ENCODE results near the gene MLLT3.

MLLT3 gene

DNA sequence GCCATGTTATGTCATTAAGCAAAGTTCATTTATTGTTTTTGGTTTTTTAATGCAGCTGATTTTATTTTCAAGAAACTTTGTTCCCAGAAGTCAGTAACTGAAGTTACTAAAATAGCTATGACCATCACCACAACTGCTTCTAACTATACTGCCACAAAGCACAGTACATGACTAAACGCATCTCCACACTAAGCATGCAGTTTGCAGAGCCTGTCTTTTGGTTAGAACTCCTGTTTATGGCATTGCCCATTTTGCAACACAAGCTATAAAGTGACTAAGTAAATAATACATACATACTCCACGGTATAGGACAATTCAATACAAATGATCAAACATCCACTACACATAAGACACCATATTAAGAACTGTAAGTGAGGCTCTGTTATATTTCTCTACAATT is 109.7 kb downstream of the MLLT3 start:
- DNase-seq (ENCODE audit: low read depth, low spot score): no peak

DNA sequence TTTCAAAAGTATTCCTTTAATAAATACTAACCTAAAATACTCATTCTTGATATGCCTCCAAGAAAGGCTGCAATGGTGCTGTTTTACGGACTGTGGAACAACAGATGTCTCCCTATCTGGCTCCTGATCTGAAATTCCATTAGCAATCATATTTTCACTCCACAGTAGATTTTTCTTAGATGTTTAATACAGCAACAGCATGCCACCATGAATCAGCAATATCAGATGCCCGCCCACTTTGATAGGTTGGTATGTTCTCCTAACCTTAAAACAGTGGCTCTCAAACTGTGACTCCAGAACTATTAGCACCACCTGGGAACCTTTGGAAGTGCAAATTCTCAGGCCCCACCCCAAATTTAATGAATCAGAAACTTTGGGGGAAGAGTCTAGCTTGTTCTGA is 110.2 kb downstream of the MLLT3 start:
- DNase-seq (ENCODE audit: low read depth, low spot score): no peak

- no peak for DNase-seq (ENCODE audit: low read depth, low spot score)
Observed at GRCh38 chr9:20511686-20512085, 110.6 kb downstream of the MLLT3 start.

GRCh38 chr9:20509466-20509865 is 112.8 kb downstream of the MLLT3 start:
- no peak for DNase-seq (ENCODE audit: low read depth, low spot score)

GRCh38 chr9:20508242-20508641 is 114.1 kb downstream of the MLLT3 start:
- DNase-seq (ENCODE audit: low read depth, low spot score): no peak

DNA sequence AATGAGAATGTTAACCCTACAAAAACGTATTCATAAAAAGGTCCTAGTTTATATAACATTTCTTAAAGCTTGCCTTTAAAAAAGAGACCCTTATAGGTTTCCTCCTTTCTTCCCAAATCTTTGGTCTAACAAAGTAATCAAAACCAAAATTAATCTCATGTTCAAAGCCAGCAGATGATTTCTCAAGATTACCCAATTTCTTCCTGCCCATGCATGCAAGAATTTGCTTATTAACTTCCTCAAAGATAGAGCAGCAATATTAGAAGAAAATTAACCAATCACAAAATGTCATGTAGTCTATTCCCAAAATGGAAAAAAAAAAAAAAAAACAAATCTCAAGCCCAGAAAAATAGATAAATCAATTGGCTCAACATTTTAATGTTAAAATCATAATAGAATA is 114.9 kb downstream of the MLLT3 start:
- no peak for DNase-seq (ENCODE audit: low read depth, low spot score)

GRCh38 chr9:20506099-20506900 is 116.0 kb downstream of the MLLT3 start:
- DNase-seq (ENCODE audit: low read depth, low spot score): no peak

GRCh38 chr9:20505574-20505973 is 116.7 kb downstream of the MLLT3 start:
- DNase-seq (ENCODE audit: low read depth, low spot score): no peak

GRCh38 chr9:20504930-20505329 is 117.4 kb downstream of the MLLT3 start:
- no peak for DNase-seq (ENCODE audit: low read depth, low spot score)

DNA sequence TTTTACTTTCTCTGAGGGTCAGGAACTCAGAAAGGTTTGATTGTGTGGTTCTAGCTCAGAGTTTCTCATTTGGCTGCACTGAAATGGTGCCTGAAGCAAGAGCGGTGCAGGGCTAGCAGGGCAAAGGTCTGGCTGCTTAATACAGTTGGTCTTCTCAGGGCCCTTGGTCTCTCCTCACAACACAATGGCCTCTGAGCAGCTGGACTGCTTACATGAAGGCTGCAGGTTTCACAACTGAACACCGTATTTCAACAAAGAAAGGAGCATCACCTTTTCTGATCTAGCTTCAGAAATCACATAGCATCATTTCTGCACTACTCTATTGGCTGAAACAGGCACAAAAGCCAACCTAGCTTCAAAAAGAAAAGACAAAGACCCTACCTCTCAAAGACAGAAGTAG is 122.2 kb downstream of the MLLT3 start:
- no peak for DNase-seq (ENCODE audit: low read depth, low spot score)

GRCh38 chr9:20499013-20499412 is 123.3 kb downstream of the MLLT3 start:
- DNase-seq (ENCODE audit: low read depth, low spot score): no peak

DNA sequence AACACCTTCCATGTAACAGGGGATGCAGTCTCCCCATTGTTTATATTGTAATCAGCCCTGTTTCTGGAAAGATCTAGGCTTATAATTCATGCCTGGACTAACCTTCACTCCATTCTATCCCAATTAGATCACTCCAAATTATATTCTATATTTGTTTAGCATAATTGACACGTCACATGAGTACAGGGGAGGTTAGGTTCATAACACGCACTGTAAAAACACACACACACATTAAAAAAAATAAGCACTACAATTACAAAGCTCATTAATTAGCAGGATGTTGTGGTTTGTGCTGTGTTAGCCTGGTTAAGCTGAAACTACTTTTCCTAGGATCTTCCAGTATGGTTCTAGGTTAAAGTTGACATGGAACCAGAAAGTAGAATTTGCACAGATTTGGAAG is 126.0 kb downstream of the MLLT3 start:
- no peak for DNase-seq (ENCODE audit: low read depth, low spot score)

GRCh38 chr9:20495098-20495497 is 127.2 kb downstream of the MLLT3 start:
- DNase-seq (ENCODE audit: low read depth, low spot score): no peak

DNA sequence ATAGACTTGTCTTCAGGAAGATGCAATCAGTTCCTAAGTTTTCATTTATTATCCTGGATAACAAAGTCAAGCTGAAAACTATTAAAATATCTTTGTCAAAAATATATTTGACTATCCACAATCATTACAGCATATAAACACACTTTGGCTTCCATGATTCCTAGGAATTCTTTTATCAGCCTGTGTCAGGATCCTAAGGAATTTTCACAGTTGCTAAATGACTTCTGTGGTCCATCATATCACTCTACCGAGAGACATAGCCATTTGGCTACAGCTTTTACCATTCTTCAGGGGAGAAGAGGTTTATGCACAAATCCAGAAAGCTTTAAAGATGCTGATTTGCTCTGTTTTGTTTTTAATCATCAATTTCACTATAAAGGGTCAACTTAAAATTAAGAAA is 128.3 kb downstream of the MLLT3 start:
- DNase-seq (ENCODE audit: low read depth, low spot score): no peak

GRCh38 chr9:20492772-20493171 is 129.5 kb downstream of the MLLT3 start:
- no peak for DNase-seq (ENCODE audit: low read depth, low spot score)

DNA sequence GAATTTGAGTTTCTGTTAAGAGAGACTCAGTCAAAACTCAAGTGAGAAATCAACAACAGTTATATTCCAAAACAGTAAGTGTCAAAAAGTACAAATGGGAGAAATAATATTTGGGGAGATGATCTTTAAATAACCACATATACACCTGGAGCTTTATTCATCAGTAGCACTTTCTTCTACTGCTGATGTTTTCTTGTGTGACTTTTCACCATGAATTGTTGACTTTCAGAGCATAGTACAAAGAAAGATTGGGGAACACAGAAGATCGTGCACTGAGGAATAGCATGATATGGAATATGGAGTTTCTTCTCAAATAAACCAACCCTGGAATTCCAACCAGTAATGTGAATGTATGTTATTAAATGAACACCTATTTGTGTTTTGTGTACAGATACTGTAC is 130.7 kb downstream of the MLLT3 start:
- DNase-seq (ENCODE audit: low read depth, low spot score): no peak

GRCh38 chr9:20490246-20490834 is 132.0 kb downstream of the MLLT3 start:
- DNase-seq (ENCODE audit: low read depth, low spot score): peak; percentile 15

GRCh38 chr9:20488691-20489090 is 133.6 kb downstream of the MLLT3 start:
- no peak for DNase-seq (ENCODE audit: low read depth, low spot score)

DNA sequence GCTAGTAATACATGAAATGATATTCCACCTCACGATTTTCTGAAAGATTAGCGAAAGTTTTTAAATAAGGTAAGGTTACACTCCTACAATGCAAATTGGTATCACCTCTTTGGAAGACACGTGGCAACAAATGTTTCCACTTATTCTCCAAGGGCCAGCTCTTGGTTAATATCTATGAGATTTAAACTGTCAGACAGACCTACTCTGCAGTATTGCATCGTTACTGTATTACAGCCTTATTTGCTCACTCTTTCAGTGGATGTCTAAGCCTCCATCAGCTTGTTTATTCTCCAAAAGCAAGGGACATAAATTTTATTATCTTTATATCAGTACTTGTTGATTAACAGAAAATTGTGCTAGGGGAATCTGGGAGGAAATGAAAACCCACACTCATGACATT is 135.7 kb downstream of the MLLT3 start:
- DNase-seq (ENCODE audit: low read depth, low spot score): no peak

DNA sequence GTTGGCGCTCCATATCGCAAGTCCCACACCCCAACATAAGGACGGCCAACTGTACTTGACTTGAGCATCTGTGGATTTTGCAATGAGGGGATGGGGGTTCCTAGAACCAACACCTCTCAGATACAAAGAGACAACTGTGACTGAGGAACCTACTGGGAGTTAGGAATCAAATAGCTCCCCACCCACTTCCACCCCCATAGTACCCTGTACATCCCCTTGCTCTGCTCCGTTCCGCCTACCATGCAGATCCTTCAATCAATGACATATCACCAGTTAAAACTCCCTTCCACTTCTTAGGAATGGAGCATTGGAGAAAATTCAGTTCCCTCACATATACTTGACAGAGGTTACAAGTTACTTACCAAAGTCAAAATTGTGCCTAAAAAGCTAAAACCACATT is 140.9 kb downstream of the MLLT3 start:
- no peak for DNase-seq (ENCODE audit: low read depth, low spot score)

- no peak for DNase-seq (ENCODE audit: low read depth, low spot score)
Observed at GRCh38 chr9:20480249-20480648, 142.1 kb downstream of the MLLT3 start.

GRCh38 chr9:20479419-20480155 is 142.7 kb downstream of the MLLT3 start:
- no peak for DNase-seq (ENCODE audit: low read depth, low spot score)

- peak; percentile 12 for DNase-seq (ENCODE audit: low read depth, low spot score)
Observed at GRCh38 chr9:20478786-20479185, 143.5 kb downstream of the MLLT3 start.
